ENCODE data around the gene SHROOM3.

The SHROOM3 gene

DNA sequence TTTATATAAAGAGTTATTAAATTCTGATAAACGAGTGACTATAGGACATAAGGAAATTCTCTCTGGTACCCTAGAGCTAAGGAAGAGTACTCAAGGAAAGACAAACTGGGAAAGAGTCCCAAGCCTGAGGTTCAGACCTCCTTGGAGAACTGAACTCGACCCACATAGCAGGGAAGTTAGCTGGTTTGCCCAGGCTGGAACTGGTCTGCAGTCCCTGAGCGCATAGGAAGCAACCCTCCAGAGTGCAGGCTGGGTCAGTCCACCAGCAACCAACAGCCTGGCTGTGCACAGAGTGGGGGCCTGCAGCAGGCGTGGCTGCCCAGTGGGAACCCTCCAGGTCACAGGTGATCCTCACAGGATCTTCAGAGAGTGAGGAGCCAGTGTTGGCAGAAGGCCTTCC, 348.8 kb downstream of the SHROOM3 start:
- Histone ChIP-seq H3K4me3 (replicated peaks; ENCODE audit: low read depth, low read length) (no peak overlapping the region), H3K27me3 (replicated peaks; ENCODE audit: control insufficient read depth, insufficient read depth, low read length) (no peaks in the 10 kb centered on the region), H3K36me3 (ENCODE audit: control insufficient read depth, insufficient read depth, low read length) (no peaks in the 10 kb centered on the region)
- TF ChIP-seq, protein P1, sequence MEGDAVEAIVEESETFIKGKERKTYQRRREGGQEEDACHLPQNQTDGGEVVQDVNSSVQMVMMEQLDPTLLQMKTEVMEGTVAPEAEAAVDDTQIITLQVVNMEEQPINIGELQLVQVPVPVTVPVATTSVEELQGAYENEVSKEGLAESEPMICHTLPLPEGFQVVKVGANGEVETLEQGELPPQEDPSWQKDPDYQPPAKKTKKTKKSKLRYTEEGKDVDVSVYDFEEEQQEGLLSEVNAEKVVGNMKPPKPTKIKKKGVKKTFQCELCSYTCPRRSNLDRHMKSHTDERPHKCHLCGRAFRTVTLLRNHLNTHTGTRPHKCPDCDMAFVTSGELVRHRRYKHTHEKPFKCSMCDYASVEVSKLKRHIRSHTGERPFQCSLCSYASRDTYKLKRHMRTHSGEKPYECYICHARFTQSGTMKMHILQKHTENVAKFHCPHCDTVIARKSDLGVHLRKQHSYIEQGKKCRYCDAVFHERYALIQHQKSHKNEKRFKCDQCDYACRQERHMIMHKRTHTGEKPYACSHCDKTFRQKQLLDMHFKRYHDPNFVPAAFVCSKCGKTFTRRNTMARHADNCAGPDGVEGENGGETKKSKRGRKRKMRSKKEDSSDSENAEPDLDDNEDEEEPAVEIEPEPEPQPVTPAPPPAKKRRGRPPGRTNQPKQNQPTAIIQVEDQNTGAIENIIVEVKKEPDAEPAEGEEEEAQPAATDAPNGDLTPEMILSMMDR (IDR thresholded peaks at IDR 0.05; ENCODE audit: insufficient read depth, low read length, poor library complexity, severe bottlenecking), result no peak
- DNase-seq (ENCODE audit: extremely low read depth, insufficient read length), result no peak

DNA sequence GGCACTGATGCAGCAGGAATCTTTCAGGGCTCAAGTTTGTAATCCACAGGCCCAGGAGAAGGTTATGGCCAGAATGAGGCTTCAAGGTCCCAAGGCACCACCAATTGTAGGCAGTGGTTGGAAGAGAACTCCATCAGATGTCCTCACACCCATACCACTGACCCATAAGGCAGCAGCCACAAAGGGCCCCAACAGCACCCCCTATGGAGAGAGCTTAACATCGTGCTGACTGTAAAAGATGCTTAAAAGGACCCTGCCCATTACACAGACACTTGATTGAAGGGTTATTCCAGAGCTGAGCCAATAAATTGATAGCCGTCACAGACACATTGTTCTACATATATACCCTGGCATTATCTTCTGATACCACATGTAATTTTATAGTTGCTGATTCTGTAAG, 349.2 kb downstream of the SHROOM3 start:
- TF ChIP-seq, protein P1 (IDR thresholded peaks at IDR 0.05; ENCODE audit: insufficient read depth, low read length, poor library complexity, severe bottlenecking), result peak; percentile 41
- DNase-seq (ENCODE audit: extremely low read depth, insufficient read length), result no peak
- H3K36me3 ChIP-seq (ENCODE audit: control insufficient read depth, insufficient read depth, low read length), result no peaks in the 10 kb centered on the region
- H3K27me3 ChIP-seq (replicated peaks; ENCODE audit: control insufficient read depth, insufficient read depth, low read length), result no peaks in the 10 kb centered on the region
- H3K4me3 ChIP-seq (replicated peaks; ENCODE audit: low read depth, low read length), result no peak overlapping the region

DNA sequence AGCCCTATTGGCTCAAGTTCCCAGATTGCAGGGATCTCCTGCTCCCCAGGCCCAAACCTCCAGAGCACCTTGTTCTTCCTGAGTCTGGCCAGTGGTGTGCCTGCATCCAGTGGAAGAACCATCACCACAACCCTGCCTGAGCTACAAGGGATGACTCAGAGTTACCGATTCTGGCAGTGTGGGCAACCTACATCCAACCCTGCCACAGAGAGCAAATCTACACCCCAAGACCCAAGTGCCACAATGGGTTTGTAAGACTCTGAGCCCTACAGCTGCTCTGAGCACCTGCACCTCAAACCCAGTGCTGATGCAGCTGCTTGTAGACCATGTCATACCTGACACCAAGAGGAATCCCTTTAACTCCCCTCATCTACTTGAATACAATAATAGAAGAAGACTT, 352.9 kb downstream of the SHROOM3 start:
- Histone ChIP-seq H3K27me3 (replicated peaks; ENCODE audit: control insufficient read depth, insufficient read depth, low read length) (no peaks in the 10 kb centered on the region), H3K4me3 (replicated peaks; ENCODE audit: low read depth, low read length) (no peak overlapping the region), H3K36me3 (ENCODE audit: control insufficient read depth, insufficient read depth, low read length) (no peaks in the 10 kb centered on the region)
- TF ChIP-seq, protein P1 (IDR thresholded peaks at IDR 0.05; ENCODE audit: insufficient read depth, low read length, poor library complexity, severe bottlenecking), result no peak
- no peak for DNase-seq (ENCODE audit: extremely low read depth, insufficient read length)

DNA sequence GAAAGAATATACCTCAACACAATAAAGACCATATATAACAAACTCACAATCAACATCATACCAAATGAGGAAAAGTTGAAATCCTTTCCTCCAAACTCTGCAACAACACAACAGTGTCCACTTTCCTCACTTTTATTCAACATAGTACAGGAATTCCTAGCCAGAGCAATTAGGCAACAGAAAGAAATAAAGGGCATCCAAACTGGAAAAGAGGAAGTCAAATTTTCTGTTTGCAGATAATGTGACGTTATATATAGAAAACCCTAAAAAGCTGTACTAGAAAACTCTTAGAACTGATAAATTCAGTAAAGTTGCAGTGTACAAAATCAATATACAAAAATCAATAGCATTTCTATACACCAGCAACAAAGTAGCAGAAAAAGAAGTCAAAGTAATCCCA, 355.3 kb downstream of the SHROOM3 start:
- Histone ChIP-seq H3K36me3 (ENCODE audit: control insufficient read depth, insufficient read depth, low read length) (no peaks in the 10 kb centered on the region), H3K27me3 (replicated peaks; ENCODE audit: control insufficient read depth, insufficient read depth, low read length) (no peaks in the 10 kb centered on the region), H3K4me3 (replicated peaks; ENCODE audit: low read depth, low read length) (no peak overlapping the region)
- no peak for DNase-seq (ENCODE audit: extremely low read depth, insufficient read length)
- TF ChIP-seq, protein P1 (IDR thresholded peaks at IDR 0.05; ENCODE audit: insufficient read depth, low read length, poor library complexity, severe bottlenecking), result no peak

DNA sequence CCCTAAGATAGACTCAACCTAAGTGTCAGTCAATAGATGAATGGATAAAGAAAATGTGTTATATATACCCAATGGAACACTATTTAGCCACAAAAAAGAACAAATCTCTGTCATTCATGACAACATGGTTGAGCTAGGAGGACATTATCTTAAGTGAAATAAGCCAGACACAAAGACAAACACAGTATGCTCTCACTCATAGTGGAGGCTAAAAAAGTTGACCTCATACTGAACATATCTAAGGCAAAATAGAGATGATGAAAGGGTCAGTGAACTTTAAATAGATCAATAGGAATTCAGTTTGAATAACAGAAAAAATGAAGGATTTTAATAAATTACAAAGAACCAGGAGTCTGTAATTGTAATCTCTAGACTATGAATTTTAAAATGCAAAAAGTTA, 356.4 kb downstream of the SHROOM3 start:
- TF ChIP-seq, protein P1 (IDR thresholded peaks at IDR 0.05; ENCODE audit: insufficient read depth, low read length, poor library complexity, severe bottlenecking), result no peak
- Histone ChIP-seq H3K27me3 (replicated peaks; ENCODE audit: control insufficient read depth, insufficient read depth, low read length) (no peaks in the 10 kb centered on the region), H3K4me3 (replicated peaks; ENCODE audit: low read depth, low read length) (no peak overlapping the region), H3K36me3 (ENCODE audit: control insufficient read depth, insufficient read depth, low read length) (no peaks in the 10 kb centered on the region)
- DNase-seq (ENCODE audit: extremely low read depth, insufficient read length), result no peak

DNA sequence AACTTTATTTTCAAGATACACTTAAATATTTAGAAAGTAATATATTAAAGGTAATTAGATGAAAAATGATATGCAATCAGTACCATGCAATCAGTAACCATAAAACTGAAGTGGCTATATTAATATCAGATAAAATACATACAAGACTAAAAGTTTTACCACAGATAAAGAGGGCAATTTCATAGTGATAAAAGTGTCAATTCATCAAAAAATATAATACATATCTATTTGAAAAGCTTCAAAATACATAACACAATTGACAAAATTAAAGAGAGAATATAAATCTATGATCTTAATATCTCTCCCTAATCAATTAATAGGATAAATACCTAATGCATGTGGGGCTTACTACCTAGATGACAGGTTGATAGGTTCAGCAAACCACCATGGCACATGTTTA, 357.4 kb downstream of the SHROOM3 start:
- Histone ChIP-seq H3K36me3 (ENCODE audit: control insufficient read depth, insufficient read depth, low read length) (no peaks in the 10 kb centered on the region), H3K4me3 (replicated peaks; ENCODE audit: low read depth, low read length) (no peak overlapping the region), H3K27me3 (replicated peaks; ENCODE audit: control insufficient read depth, insufficient read depth, low read length) (no peaks in the 10 kb centered on the region)
- DNase-seq (ENCODE audit: extremely low read depth, insufficient read length), result no peak
- TF ChIP-seq, protein P1 (IDR thresholded peaks at IDR 0.05; ENCODE audit: insufficient read depth, low read length, poor library complexity, severe bottlenecking), result no peak

Data from GM06990 (cell line).